Activated naive CD4-positive, alpha-beta T cell treated with anti-CD3 and anti-CD28 coated beads, Interleukin-2, amount 50 U/mL, for 72 hours (primary cell): Measurements from ENCODE around the gene CLEC18B. TPM values are rescaled to one million over a fixed set of nuclear protein-coding genes. Genes with fewer than 3 reads are reported as not detected.

ENCODE experiments used
- total RNA-seq, 2 donors: library from RNA; stranded (reverse); gene quantifications; one replicate each; pipeline ENCODE4 v1.2.3, GENCODE V29; 2022

The CLEC18B gene
- total RNA-seq, 2 donors from 2014 or later: 0.49 TPM; not detected in 1

Other genes starting within 250 kb of the CLEC18B start
- 100 to 1,000 TPM; 102 to 144 TPM for gene PSMD7, start 124.7 kb downstream of the CLEC18B start, total RNA-seq
- gene NPIPB15, start 45.2 kb downstream of the CLEC18B start, total RNA-seq: 1 to 10 TPM; 2.7 to 4.3 TPM
- 10 to 100 TPM; 73.0 to 80.4 TPM for gene GLG1, start 185.6 kb upstream of the CLEC18B start, total RNA-seq
- gene RFWD3, start 245.4 kb upstream of the CLEC18B start, total RNA-seq: 100 to 1,000 TPM in 1 of 2 donors, 10 to 100 TPM in 1; 94.1 to 127 TPM